Retinal pigment epithelial cell (primary cell): ENCODE results near the gene RAB9B.
A peak's percentile ranks its signal among the peaks of the same experiment; 100 is the strongest.
"Not testable (repeated sequence)": the region's sequence is repeated elsewhere in the genome, so short reads cannot be mapped to it uniquely, and the experiment has no call there.

ENCODE experiments used
- DNase-seq: peaks from one replicate; pipeline ENCODE4 v3.0.0-alpha.2; 2010; ENCODE audit warnings: low read depth
- H3K4me3 ChIP-seq: 2 replicates; pipeline ENCODE4 v1.5.1; 2011; ENCODE audit warnings: mild to moderate bottlenecking, low read length, control low read depth, moderate library complexity
- TF ChIP-seq, protein P1 (sequence below): conservative IDR thresholded peaks from 2 replicates; pipeline ENCODE4 v1.5.1; 2011; ENCODE audit warnings: low read depth, low read length, control low read depth, inconsistent platforms

The RAB9B gene

GRCh38 chrX:103830848-103831247, 1.2 kb downstream of the RAB9B start:
- H3K4me3 ChIP-seq = no peak overlapping the region
- DNase-seq = no peak
- TF ChIP-seq, protein P1, sequence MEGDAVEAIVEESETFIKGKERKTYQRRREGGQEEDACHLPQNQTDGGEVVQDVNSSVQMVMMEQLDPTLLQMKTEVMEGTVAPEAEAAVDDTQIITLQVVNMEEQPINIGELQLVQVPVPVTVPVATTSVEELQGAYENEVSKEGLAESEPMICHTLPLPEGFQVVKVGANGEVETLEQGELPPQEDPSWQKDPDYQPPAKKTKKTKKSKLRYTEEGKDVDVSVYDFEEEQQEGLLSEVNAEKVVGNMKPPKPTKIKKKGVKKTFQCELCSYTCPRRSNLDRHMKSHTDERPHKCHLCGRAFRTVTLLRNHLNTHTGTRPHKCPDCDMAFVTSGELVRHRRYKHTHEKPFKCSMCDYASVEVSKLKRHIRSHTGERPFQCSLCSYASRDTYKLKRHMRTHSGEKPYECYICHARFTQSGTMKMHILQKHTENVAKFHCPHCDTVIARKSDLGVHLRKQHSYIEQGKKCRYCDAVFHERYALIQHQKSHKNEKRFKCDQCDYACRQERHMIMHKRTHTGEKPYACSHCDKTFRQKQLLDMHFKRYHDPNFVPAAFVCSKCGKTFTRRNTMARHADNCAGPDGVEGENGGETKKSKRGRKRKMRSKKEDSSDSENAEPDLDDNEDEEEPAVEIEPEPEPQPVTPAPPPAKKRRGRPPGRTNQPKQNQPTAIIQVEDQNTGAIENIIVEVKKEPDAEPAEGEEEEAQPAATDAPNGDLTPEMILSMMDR = no peak

GRCh38 chrX:103828529-103828928, 3.5 kb downstream of the RAB9B start:
- TF ChIP-seq, protein P1 = no peak
- DNase-seq = no peak
- H3K4me3 ChIP-seq = no peak overlapping the region

- TF ChIP-seq, protein P1 = no peak
- no peak overlapping the region for H3K4me3 ChIP-seq
- DNase-seq = no peak
Measured at GRCh38 chrX:103825881-103826280, 6.2 kb downstream of the RAB9B start.

GRCh38 chrX:103823591-103823990, 8.5 kb downstream of the RAB9B start:
- DNase-seq = no peak
- H3K4me3 ChIP-seq = no peak overlapping the region
- TF ChIP-seq, protein P1 = no peak

- H3K4me3 ChIP-seq, DNase-seq: not testable (repeated sequence)
Measured at GRCh38 chrX:103820802-103821201, 11.3 kb downstream of the RAB9B start.

GRCh38 chrX:103818842-103819619, 13.0 kb downstream of the RAB9B start:
- TF ChIP-seq, protein P1 = no peak
- DNase-seq = no peak
- no peak overlapping the region for H3K4me3 ChIP-seq

GRCh38 chrX:103817502-103817901, 14.6 kb downstream of the RAB9B start:
- TF ChIP-seq, protein P1 = peak; percentile 63
- DNase-seq = no peak
- no peak overlapping the region for H3K4me3 ChIP-seq

DNA sequence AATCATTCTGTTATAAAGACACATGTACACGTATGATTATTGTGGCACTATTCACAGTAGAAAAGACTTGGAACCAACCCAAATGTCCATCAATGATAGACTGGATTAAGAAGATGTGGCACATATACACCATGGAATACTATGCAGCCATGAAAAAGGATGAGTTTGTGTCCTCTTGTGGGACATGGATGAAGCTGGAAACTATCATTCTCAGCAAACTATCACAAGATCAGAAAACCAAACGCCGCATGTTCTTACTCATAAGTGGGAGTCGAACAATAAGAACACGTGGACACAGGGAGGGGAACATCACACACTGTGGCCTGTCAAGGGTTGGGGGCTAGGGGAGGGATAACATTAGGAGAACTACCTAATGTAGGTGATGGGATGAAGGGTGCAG, 15.0 kb downstream of the RAB9B start:
- not testable (repeated sequence) for H3K4me3 ChIP-seq, DNase-seq
